GM11168 (cell line): ENCODE results near the gene APOA4.

ENCODE experiments used
- in situ Hi-C: fragments of 300-500 bp; cut with MboI; formaldehyde crosslinking; loops from one replicate; pipeline ENCODE4 v1.12.0; 2022; ENCODE audit warnings: low sequenced_read_pairs; ENCODE audit not compliant: unreplicated experiment

The APOA4 gene

DNA sequence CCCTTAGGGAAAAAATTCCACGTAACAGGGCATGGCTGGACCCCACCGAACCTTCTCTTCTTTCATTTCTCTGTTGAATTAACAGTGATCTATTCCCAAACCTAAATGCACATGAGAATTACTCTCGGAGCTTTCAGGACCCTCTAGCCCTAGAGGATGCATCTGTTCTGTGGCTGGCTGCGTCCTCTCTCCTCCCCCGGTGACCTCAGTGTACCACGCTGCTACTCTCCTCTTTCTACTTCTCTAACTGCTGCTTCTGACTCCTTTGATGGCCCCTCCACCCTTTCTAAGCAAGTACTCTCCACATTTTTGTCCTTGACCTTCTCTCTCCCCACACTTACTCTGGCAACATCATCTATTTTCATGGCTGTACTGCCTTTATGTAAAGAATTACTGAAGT lies 26.4 kb upstream of the APOA4 start:
- in situ Hi-C loops: no loop called here

DNA sequence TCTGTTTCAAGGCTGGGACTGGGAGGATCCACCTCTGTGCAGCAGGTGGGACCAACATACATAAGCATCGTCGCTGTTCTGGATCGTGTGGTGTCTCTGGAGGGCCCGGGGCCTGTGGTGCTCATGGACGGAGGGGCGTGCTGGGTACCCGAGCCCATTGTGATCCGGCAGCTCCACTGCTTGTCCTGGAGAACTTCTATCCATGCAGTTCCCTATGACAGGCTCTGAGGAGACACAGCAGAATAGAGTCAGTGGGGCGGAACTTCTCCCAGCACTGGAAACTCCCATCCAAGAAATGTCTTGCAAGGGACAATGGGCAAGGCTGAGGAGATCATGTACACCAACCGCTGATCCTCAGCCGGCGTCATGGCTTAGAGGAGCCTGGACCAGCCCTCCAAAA lies 26.0 kb upstream of the APOA4 start:
- in situ Hi-C loops: no loop called here

DNA sequence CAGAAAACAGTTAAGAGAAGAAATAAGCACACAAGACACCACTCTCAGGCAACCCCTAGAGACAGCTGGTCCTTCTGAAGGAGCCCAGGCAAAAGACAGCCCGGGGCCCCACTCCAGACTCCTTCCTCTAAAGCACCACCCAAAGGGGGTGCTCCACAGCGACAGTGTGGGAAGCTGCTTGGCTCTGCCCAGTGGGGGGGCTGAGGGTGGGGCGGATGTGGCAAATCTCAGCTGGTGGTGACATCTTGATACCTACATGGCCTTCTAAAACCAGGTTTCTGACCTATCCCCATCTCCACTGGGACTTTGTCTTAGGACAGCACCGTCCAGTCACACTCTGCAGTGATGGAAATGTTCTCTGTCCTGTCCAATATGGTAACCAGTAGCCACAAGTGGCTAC lies 24.5 kb upstream of the APOA4 start:
- in situ Hi-C loops: no loop called here

DNA sequence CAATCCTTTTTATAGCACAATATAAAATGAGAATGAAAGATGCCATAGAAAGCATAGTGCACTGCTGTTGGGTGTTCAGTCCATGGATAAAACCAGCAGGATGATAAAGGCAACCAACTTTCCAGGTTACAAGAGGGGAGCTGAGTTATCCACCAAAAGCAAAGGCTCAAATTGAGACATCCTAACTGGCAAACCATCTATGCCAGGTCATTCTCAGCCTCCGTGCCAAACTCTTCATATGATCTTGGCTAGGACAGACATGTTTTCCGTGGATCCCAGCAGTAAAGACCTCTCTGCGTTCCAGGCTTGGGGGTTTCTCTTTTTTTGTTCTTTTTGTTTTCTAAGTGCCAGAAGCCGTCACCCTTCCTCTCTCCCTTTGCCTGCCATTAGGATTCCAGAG lies 21.6 kb upstream of the APOA4 start:
- in situ Hi-C loops: no loop called here

DNA sequence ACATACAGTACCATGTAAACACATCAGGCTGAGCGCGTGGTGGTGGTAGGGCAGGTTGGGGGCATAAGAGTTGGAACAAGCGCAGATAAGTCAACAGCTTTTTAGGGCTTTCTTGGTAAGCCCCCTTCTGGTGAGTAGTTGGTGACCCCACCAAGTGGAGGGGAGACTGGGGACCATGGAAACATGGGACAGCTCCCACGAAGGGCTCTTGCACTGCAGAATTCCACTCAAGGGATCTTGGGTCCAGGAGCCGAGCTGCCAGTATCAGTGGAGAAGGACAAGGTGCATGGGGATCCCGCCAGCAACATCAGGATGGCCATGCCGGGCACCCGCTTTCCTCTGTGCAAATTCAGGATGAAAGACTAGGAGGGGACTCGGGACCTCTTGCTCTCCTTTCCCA lies 20.6 kb upstream of the APOA4 start:
- in situ Hi-C loops: no loop called here

DNA sequence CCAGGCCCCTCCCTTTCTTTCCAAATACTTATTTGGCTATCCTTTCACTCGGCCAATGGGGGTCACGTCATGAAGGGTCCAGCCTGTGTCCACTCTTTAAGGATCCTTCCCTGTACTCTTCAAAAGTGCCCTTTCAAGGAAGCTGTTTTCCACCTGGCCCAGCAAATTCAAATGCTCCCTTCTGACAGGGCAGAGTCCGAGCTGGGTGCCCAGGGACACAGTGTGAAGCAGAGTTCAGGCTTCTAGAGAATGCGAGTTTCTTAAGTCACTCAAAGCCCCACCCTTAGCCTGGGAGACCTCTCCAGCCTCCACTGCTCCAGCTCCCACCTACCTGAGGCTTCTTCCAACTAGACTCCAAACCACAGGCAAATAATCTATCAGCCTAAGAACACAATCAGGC lies 19.8 kb upstream of the APOA4 start:
- in situ Hi-C loops: no loop called here

DNA sequence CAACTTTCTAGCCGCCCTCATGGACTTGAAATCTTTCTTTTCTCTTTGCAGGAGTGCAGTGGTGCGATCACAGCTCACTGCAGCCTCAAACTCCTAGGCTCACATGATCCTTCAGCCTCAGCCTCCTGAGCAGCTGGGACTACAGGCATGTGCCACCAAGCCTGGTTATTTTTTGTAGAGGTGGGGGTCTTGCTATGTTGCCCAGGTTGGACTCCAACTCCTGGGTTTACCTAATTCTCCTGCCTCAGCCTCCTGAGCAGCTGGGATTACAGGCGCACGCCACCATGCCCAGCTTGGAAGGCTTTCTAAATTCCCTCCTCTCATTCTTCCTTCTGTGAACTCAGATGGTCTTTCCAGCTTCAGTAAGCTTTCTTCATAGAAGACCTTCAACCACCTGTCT lies 19.0 kb upstream of the APOA4 start:
- in situ Hi-C loops: no loop called here

DNA sequence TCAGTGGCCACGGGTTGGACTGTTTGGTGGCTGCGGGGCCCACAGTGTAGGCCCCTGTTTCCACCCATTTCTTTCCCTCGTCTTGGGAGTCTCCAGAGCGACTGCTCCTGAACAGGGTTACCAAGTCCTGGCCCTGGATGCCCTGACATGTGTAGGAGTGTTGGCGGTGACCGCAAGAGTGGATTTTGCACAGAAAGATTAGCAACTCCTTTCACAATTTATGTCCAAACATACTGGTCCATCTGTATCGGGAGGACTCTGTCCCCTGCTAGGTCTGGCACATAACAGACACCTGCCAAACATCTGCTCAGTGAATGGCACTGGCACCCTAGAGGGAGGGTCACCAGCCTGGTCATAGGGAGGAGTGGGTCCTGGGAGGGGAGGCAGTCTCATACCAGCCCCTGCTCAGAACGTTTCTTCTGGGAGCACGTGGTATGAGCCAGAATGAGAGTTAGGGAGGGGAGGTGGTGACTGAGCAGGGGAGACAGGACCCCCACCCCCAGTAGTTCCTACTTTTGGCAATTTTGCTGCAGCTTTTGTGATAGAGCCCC lies 17.7 kb upstream of the APOA4 start:
- in situ Hi-C loops: no loop called here

DNA sequence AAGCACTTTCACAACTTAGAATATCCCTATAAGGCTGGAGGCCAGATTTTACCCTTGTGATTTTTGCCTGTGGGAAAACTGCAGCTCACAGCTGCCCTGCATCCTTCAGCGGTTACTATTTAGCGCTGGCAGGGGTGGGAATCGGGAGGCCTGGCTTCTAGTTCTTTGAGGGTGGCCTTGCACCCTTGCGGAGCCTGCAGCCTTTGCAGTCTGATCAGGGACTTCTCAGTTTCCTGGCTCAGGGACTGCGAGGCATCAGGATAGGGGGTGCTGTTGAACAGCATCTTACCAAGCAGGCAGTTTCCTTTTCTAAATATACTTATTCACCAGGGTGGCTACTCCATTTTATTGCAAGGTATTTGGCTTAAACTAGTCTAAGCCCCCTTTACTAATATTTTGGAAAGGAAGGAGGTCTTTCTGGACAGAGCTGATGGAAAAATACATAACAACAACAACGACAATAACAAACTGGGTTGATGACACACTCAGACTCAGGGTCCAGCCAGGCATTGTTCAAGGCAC lies 17.2 kb upstream of the APOA4 start:
- in situ Hi-C loops: no loop called here

DNA sequence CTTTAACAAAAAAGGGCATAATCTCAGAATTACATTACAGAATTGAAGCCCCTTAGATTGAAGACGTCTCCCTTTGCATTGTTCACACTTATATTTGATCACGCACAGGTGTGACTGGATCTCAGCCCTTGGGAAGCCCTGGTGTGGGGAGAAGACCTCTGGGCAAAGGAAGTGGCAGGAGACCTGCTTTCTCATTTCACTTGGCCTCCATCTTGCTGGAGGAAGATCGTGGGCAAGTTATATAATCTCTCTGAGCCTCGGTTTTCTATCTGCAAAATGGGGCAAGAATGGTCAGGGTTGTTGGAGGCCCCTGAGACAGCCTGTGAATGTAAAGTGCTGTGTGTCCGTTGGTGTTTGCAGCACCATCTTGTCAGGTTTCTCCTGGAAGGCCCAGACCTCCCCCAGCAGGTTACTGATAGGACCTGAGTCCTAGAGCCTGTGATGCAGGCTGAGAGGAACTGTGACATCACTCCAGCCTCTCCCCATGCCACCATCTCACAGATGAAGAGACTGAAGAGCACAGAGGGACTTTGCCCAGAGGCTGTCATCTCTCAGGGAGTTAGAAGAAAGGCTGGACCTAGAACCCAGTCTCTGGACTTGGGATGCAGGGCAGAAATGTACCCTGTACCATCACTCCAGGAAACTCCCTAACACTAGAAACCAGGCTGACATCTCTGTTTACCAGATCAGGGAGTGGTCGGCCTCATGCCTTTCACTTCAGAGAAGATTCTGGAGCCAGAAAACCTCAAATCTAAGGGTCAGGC lies 15.4 kb upstream of the APOA4 start:
- in situ Hi-C loops: loop anchor here (5.0 kb wide), 1 partner anchor 36 kb away; no protein-coding TSS in a partner anchor

DNA sequence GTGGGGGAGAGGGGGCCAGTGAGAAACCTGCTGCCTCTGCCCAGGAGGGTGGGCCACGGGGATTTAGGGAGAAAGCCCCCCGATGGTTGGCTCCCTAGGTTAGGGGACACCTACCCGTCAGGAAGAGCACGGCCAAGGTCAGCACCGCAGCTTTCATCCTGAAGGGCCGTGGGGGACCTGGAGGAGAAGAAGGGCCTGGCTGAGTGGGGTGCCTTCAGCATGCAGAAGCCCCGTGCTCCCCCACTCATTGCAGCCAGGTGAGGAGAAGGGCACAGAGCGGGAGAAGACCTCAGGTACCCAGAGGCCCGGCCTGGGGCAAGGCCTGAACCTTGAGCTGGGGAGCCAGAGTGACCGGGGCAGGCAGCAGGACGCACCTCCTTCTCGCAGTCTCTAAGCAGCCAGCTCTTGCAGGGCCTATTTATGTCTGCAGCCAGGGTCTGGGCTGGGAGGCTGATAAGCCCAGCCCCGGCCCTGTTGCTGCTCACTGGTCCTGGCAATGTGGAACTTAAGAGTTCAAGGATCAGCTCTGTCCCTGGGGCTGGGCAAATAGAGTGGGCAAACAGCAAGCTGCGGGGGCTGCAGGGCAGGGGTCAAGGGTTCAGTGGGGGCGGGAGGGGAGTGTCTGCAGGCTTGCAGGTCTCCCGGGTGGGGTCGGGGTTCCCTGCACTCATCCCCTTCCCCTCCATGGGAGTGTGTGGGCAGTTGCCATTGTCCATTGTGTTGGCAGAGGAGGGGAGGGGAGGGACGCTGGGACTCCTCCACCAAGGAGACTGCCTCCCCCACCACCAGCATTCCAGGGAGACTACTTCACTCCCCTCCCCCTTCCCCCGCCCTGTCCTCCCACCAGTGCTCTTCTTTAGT lies 14.4 kb upstream of the APOA4 start, which contains the start of gene APOA1:
TSS of gene APOA1 (minus strand) at position 392 of the 861 bp plus-strand sequence. CDS start at position 157, 235 bp downstream.
- in situ Hi-C loops: loop anchor here (5.0 kb wide), 1 partner anchor 35 kb away; no protein-coding TSS in a partner anchor

DNA sequence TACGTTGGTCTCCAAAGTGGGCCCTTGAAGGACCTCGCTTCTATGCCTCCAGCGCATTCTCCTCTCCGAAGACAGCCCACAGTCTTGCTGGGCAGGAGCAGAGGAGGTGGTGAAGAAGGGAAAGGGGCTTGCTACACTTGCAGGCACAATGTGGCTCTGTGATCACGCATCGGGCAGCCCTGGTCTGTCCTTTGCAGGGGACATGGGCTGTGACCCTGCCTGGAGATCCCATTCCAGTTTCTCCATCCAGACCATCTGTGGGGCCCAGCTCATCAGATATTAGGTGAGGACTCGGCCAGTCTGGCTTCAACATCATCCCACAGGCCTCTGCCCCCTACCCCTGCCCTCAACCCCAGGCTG lies 13.5 kb upstream of the APOA4 start:
- in situ Hi-C loops: loop anchor here (5.0 kb wide), 1 partner anchor 34 kb away; no protein-coding TSS in a partner anchor

DNA sequence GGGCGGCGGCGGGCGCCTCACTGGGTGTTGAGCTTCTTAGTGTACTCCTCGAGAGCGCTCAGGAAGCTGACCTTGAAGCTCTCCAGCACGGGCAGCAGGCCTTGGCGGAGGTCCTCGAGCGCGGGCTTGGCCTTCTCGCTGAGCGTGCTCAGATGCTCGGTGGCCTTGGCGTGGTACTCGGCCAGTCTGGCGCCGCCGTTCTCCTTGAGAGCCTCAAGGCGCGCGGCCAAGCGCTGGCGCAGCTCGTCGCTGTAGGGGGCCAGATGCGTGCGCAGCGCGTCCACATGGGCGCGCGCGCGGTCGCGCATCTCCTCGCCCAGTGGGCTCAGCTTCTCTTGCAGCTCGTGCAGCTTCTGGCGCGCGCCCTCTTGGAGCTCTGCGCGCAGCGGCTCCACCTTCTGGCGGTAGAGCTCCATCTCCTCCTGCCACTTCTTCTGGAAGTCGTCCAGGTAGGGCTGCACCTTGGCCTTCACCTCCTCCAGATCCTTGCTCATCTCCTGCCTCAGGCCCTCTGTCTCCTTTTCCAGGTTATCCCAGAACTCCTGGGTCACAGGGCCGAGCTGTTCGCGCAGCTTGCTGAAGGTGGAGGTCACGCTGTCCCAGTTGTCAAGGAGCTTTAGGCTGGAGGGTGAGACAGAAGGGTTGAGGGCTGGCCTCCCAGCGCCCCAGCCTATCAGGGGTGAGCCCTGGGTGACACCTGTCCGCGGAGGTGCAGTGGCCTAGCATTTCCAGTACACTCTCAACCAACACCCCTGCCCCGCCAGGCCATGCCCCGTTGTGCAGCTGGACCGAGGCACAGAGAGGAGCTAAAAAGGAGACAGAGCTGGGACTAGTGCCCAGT lies 12.9 kb upstream of the APOA4 start:
- in situ Hi-C loops: loop anchor here (5.0 kb wide), 1 partner anchor 34 kb away; no protein-coding TSS in a partner anchor

DNA sequence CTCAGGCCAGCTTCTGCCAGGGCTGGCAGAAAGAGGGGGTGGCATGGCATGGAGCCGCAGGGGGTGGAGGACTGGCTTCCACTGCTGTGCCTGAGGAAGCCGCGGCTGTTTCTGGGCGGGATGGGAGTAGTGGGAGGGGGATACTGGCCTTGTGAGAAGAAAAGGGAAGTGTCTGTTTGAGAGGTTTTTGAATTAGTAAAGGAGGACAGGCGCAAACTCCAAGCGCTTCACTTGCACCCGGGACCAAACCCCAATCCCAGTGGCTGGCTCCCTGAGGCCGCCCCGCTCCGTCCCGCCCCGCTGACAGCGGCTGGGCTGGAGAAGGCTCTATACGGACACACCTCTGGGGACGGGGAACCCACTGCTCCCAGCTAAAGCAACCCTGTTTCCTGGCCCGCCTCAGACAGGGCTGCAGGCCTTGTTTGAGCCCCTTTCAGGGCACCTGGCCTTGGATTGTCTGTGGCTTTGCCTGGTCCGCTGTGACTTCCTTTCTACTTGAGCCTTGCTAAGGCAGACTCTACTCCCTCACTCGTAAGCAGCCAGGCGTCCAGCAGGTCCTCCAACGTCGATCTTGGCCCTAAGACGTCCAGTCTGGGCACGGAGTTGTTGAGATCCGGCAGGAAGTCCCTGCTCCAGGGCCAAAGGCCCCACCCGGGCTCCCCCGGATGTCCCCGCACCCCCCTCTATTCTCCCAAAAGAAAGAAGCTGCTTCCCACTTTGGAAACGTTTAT lies 12.1 kb upstream of the APOA4 start:
- in situ Hi-C loops: loop anchor here (5.0 kb wide), 1 partner anchor 33 kb away; no protein-coding TSS in a partner anchor

DNA sequence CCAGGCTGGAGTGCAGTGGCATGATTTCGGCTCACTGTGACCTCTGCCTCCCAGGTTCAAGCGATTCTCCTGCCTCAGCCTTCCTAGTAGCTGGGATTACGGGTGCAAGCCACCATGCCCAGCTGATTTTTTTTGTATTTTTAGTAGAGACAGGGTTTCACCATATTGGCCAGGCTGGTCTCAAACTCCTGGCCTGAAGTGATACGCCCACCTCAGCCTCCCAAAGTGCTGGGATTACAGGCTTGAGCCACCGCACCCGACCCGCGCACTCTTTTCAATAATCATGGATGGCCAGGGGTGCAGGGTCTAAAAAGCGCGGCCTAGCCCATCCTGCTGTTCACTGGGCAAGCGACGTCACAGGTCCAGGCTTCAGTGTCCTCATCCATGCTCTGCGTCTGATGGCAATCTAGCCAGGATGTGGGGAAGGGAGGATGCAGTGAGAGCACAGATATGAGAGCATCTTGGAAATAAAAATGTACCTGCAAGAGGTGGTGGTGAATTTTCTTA lies 11.5 kb upstream of the APOA4 start:
- in situ Hi-C loops: loop anchor here (5.0 kb wide), 1 partner anchor 32 kb away; no protein-coding TSS in a partner anchor

DNA sequence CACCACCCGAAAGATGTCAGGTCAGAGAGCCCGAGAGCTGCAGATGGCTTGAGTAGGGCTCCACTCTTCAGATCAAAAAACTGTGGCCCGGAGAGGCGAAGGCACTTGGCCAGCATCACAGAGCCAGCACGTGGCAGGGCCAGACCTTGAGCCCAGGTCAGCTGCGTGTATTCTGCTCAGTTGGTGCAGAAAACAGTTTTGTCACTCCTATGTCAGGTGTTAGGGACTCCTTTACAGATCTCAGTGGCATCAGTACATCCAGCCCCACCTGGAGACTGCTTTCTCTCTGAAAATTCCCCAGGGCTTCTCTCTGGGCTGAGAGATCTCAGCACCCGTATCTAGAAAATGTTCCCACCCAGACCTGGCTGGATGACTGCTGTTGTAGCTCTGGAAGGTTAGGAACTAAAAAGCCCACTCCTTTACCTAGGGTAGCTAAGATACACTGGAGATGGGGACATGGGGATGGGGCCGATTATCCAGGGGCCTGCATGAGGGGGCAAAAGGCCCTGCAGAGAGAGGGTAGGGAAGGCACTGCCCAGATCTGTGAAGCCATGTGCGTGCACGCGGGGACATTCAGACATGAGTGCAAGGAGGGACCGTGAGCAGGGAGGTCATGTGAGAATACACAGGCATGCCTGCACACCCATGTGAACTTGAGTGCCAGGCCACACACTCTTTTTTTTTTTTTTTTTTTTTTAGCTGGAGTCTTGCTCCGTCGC lies 10.9 kb upstream of the APOA4 start:
- in situ Hi-C loops: no loop called here

DNA sequence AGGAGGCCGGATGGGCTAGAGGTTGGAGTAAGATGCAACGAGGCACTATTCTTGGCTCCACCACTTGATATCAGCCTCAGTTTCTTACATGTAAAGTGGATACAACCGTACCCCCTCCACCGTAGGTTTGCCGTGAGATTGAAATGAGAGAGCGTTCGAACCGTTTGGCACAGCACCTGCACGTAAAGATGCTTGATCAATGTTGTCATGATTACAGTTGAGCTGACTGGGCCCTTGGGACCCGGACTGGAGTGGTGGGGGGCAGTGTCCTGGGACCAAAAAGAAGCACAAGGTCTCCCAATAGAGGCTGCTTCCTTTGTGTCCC lies 10.3 kb upstream of the APOA4 start:
- in situ Hi-C loops: no loop called here
